ENCODE data around the gene PRSS36.
"Not testable (repeated sequence)": the region's sequence is repeated elsewhere in the genome, so short reads cannot be mapped to it uniquely, and the experiment has no call there.

The PRSS36 gene

GRCh38 chr16:31149894-31150890 lies at the start of gene PRSS36:
Gene PRSS36, minus strand, starts transcription at chr16:31150066. Its CDS starts 31 bp downstream, at chr16:31150035.
- Mint-ChIP-seq H3K9me3 (ENCODE audit: low read depth) (no peaks in the 10 kb centered on the region), H3K36me3 (no peaks in the 10 kb centered on the region), H3K4me1 (ENCODE audit: low read depth) (no peaks in the 10 kb centered on the region), H3K27ac (no peak within 1 kb of the TSS), H3K27me3 (peaks cover 3% of the 10 kb centered on the region), H3K4me3 (no peak within 1 kb of the TSS)

GRCh38 chr16:31199430-31200041 lies 49.7 kb upstream of the PRSS36 start:
- H3K27me3 Mint-ChIP-seq, result no peaks in the 10 kb centered on the region
- H3K4me3 Mint-ChIP-seq, result peak overlapping the region; percentile 4
- H3K36me3 Mint-ChIP-seq, result peaks cover 3% of the 10 kb centered on the region
- no peaks in the 10 kb centered on the region for H3K9me3 Mint-ChIP-seq (ENCODE audit: low read depth)
- H3K27ac Mint-ChIP-seq, result peak overlapping the region; percentile 68
- peaks cover 56% of the 10 kb centered on the region for H3K4me1 Mint-ChIP-seq (ENCODE audit: low read depth)

GRCh38 chr16:31198207-31198882 lies 48.5 kb upstream of the PRSS36 start:
- no peaks in the 10 kb centered on the region for H3K9me3 Mint-ChIP-seq (ENCODE audit: low read depth)
- H3K27ac Mint-ChIP-seq, result peak overlapping the region; percentile 61
- peaks cover 4% of the 10 kb centered on the region for H3K36me3 Mint-ChIP-seq
- no peak overlapping the region for H3K4me3 Mint-ChIP-seq
- H3K4me1 Mint-ChIP-seq (ENCODE audit: low read depth), result peaks cover 59% of the 10 kb centered on the region
- no peaks in the 10 kb centered on the region for H3K27me3 Mint-ChIP-seq

DNA sequence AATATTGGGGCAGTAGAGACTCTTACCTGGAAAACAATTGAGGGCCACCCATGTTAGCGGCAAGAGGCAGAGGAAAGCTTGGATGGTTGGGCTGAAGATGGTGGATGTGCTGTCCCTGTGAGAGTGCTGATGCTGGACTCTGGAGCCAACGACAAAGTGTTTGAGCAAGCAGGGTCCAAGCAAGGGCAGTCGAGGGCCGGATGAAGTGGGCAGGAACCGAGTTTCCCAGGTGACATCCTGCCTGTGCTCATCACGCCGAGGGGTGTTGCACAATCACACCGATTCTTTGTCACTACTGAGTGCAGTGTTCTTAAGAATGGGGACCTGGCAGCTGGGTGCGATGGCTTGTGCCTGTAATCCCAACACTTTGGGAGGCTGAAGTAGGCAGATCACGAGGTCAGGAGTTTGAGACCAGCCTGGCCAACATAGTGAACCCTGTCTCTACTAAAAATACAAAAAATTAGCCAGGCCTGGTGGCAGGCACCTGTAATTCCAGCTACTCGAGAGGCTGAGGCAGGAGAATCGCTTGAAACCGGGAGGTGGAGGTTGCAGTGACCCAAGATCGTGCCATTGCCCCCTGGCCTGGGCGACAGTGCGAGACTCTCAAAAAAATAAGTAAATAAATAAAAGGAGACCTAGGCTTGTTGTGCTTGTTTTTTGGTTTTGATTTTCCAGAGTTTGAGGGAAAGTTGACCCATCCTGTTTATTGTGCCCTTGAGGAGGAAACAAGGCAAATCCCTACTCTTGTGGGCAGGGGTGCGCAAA lies 46.6 kb upstream of the PRSS36 start:
- H3K36me3 Mint-ChIP-seq, result peaks cover 9% of the 10 kb centered on the region
- no peaks in the 10 kb centered on the region for H3K9me3 Mint-ChIP-seq (ENCODE audit: low read depth)
- H3K27ac Mint-ChIP-seq, result peak overlapping the region; percentile 80
- H3K4me1 Mint-ChIP-seq (ENCODE audit: low read depth), result peaks cover 60% of the 10 kb centered on the region
- no peak overlapping the region for H3K4me3 Mint-ChIP-seq
- H3K27me3 Mint-ChIP-seq, result no peaks in the 10 kb centered on the region

- not testable (repeated sequence) for H3K4me3 Mint-ChIP-seq; H3K9me3 Mint-ChIP-seq (ENCODE audit: low read depth); H3K27me3 Mint-ChIP-seq
- Mint-ChIP-seq H3K4me1 (ENCODE audit: low read depth) (peaks cover 57% of the 10 kb centered on the region), H3K27ac (peak overlapping the region; percentile 80), H3K36me3 (peaks cover 12% of the 10 kb centered on the region)
Measured at GRCh38 chr16:31195861-31196260, 46.0 kb upstream of the PRSS36 start.

- Mint-ChIP-seq H3K36me3 (peaks cover 12% of the 10 kb centered on the region), H3K4me1 (ENCODE audit: low read depth) (peaks cover 60% of the 10 kb centered on the region), H3K27ac (peak overlapping the region; percentile 16), H3K4me3 (no peak overlapping the region), H3K9me3 (ENCODE audit: low read depth) (no peaks in the 10 kb centered on the region), H3K27me3 (no peaks in the 10 kb centered on the region)
Measured at GRCh38 chr16:31194898-31195297, 45.0 kb upstream of the PRSS36 start.

DNA sequence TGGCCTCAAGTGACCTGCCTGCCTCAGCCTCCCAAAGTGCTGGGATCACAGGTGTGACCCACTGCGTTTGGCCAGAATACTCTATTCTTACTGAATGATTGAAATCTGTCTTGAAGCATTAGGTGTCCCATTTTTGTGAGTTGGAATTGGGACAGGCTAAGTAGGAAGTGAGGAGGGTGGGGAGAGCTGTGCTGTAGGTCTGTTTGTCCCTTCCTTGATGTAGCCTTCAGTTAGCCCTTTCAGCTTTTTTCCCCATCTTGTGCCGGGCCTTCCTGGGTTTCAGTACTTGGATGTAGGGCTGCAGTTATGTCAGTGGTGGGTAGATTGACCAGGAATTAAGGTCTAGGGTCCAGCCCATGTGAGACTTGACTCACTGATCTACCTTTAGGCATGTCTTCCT lies 44.0 kb upstream of the PRSS36 start:
- Mint-ChIP-seq H3K9me3 (ENCODE audit: low read depth) (no peaks in the 10 kb centered on the region), H3K4me3 (no peak overlapping the region), H3K36me3 (peaks cover 12% of the 10 kb centered on the region), H3K4me1 (ENCODE audit: low read depth) (peaks cover 58% of the 10 kb centered on the region), H3K27me3 (no peaks in the 10 kb centered on the region), H3K27ac (no peak overlapping the region)

GRCh38 chr16:31192856-31193642 lies 43.2 kb upstream of the PRSS36 start:
- Mint-ChIP-seq H3K27me3 (no peaks in the 10 kb centered on the region), H3K4me3 (peak overlapping the region; percentile 30), H3K4me1 (ENCODE audit: low read depth) (peaks cover 59% of the 10 kb centered on the region), H3K27ac (peak overlapping the region; percentile 75), H3K36me3 (peaks cover 14% of the 10 kb centered on the region), H3K9me3 (ENCODE audit: low read depth) (no peaks in the 10 kb centered on the region)

- peak overlapping the region; percentile 77 for H3K27ac Mint-ChIP-seq
- no peaks in the 10 kb centered on the region for H3K27me3 Mint-ChIP-seq
- H3K36me3 Mint-ChIP-seq, result peaks cover 14% of the 10 kb centered on the region
Measured at GRCh38 chr16:31191697-31192428, 42.0 kb upstream of the PRSS36 start.

DNA sequence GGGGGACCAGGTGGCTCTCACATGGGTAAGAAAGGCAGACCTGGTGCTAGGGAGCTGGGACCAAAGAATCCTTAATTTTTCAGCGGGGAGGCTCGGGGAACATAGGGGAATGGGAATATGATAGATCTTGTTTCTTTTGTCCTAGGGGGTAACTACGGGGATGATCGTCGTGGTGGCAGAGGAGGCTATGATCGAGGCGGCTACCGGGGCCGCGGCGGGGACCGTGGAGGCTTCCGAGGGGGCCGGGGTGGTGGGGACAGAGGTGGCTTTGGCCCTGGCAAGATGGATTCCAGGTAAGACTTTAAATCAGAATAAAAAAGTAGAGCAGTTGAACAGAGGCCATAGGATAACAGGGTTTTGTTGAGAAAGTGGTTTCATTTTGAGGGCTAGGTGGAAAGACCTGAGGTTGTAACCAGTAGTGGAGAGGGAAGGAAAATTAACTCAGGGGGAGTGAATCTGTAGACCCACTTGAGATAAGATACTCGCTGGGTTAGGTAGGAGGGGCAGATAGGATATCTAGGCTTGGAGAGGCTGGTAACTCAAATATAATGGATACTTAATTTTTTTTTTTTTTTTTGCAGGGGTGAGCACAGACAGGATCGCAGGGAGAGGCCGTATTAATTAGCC lies 41.1 kb upstream of the PRSS36 start:
- Mint-ChIP-seq H3K4me1 (ENCODE audit: low read depth) (peaks cover 71% of the 10 kb centered on the region), H3K9me3 (ENCODE audit: low read depth) (no peaks in the 10 kb centered on the region), H3K27ac (peak overlapping the region; percentile 77), H3K4me3 (peak overlapping the region; percentile 7), H3K36me3 (peaks cover 19% of the 10 kb centered on the region), H3K27me3 (no peaks in the 10 kb centered on the region)

More at GRCh38 chr16:31191697-31192428, 42.0 kb upstream of the PRSS36 start:
- Mint-ChIP-seq H3K9me3 (ENCODE audit: low read depth) (no peaks in the 10 kb centered on the region), H3K4me3 (peak overlapping the region; percentile 9), H3K4me1 (ENCODE audit: low read depth) (peaks cover 65% of the 10 kb centered on the region)

DNA sequence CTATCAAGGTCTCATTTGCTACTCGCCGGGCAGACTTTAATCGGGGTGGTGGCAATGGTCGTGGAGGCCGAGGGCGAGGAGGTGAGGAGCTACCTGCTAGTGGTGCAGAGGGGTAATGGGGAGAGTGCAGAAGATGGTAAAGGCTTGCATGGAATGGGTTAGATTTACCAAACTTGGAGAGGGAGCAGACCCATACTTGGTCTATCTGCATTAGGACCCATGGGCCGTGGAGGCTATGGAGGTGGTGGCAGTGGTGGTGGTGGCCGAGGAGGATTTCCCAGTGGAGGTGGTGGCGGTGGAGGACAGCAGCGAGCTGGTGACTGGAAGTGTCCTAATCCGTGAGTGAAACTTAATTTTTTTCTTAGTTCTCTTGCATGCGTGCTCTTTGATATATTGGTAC lies 40.2 kb upstream of the PRSS36 start:
- Mint-ChIP-seq H3K36me3 (peaks cover 24% of the 10 kb centered on the region), H3K27me3 (no peaks in the 10 kb centered on the region), H3K27ac (peak overlapping the region; percentile 86), H3K9me3 (ENCODE audit: low read depth) (no peaks in the 10 kb centered on the region), H3K4me3 (no peak overlapping the region), H3K4me1 (ENCODE audit: low read depth) (peaks cover 78% of the 10 kb centered on the region)

GRCh38 chr16:31189412-31189778 lies 39.5 kb upstream of the PRSS36 start:
- no peak overlapping the region for H3K4me3 Mint-ChIP-seq
- H3K27ac Mint-ChIP-seq, result peak overlapping the region; percentile 86

More at GRCh38 chr16:31189412-31189778, 39.5 kb upstream of the PRSS36 start:
- Mint-ChIP-seq H3K4me1 (ENCODE audit: low read depth) (peaks cover 80% of the 10 kb centered on the region), H3K27me3 (no peaks in the 10 kb centered on the region), H3K9me3 (ENCODE audit: low read depth) (no peaks in the 10 kb centered on the region), H3K36me3 (peaks cover 21% of the 10 kb centered on the region)

Measured in activated naive CD8-positive, alpha-beta T cell (primary cell).